GM23248 (cell line): ENCODE results near the gene SIAE. TPM values are rescaled to one million over a fixed set of nuclear protein-coding genes. Genes with fewer than 3 reads are reported as not detected.

Source experiments
- DNase-seq: peaks from one replicate; pipeline ENCODE4 v3.0.0-alpha.2; 2015
- H2AFZ ChIP-seq: fragments of 200-600 bp; sonication (generic); 2 replicates; pipeline ENCODE4 v1.6.1; 2016; ENCODE audit warnings: antibody characterized with exemption
- H3F3A ChIP-seq: fragments of 200-600 bp; sonication (generic); 2 replicates; pipeline ENCODE4 v1.6.1; 2016; ENCODE audit warnings: mild to moderate bottlenecking, antibody characterized with exemption, mixed run types; ENCODE audit not compliant: insufficient read depth
- H3K27ac ChIP-seq: fragments of 200-600 bp; sonication (generic); 2 replicates; pipeline ENCODE4 v1.5.1; 2016; ENCODE audit warnings: mild to moderate bottlenecking
- H3K27me3 ChIP-seq: fragments of 200-600 bp; sonication (generic); replicated peaks from 2 replicates; pipeline ENCODE4 v1.6.1; 2016; ENCODE audit warnings: mild to moderate bottlenecking; ENCODE audit not compliant: insufficient read depth
- H3K36me3 ChIP-seq: fragments of 200-600 bp; sonication (generic); 2 replicates; pipeline ENCODE4 v1.6.1; 2016; ENCODE audit warnings: low read depth, mild to moderate bottlenecking
- H3K4me1 ChIP-seq: fragments of 200-600 bp; sonication (generic); 2 replicates; pipeline ENCODE4 v1.6.1; 2016; ENCODE audit warnings: mild to moderate bottlenecking; ENCODE audit not compliant: insufficient read depth
- H3K4me2 ChIP-seq: fragments of 200-600 bp; sonication (generic); one replicate; pipeline ENCODE4 v1.6.1; 2016; ENCODE audit warnings: mild to moderate bottlenecking; ENCODE audit not compliant: unreplicated experiment
- H3K4me3 ChIP-seq: fragments of 200-600 bp; sonication (generic); 2 replicates; pipeline ENCODE4 v1.5.1; 2016; ENCODE audit warnings: mild to moderate bottlenecking
- H3K79me2 ChIP-seq: fragments of 200-600 bp; sonication (generic); 2 replicates; pipeline ENCODE4 v1.6.1; 2016; ENCODE audit warnings: mild to moderate bottlenecking; ENCODE audit not compliant: insufficient read depth
- H3K9ac ChIP-seq: fragments of 200-600 bp; sonication (generic); 2 replicates; pipeline ENCODE4 v1.6.1; 2016; ENCODE audit warnings: mild to moderate bottlenecking
- H3K9me2 ChIP-seq: fragments of 200-600 bp; sonication (generic); 2 replicates; pipeline ENCODE4 v1.6.1; 2016; ENCODE audit warnings: mixed run types, mild to moderate bottlenecking, moderate library complexity; ENCODE audit not compliant: insufficient read depth
- H3K9me3 ChIP-seq: fragments of 200-600 bp; sonication (generic); one replicate; pipeline ENCODE4 v1.6.1; 2017; ENCODE audit warnings: low read depth
- H4K20me1 ChIP-seq: fragments of 200-600 bp; sonication (generic); 2 replicates; pipeline ENCODE4 v1.6.0; 2016; ENCODE audit not compliant: insufficient read depth
- EZH2 ChIP-seq: fragments of 200-600 bp; sonication (generic); IDR thresholded peaks from 2 replicates; pipeline ENCODE4 v1.6.1; 2018; ENCODE audit warnings: antibody characterized with exemption, mild to moderate bottlenecking; ENCODE audit not compliant: insufficient read depth, poor library complexity, severe bottlenecking
- EZH2phosphoT487 ChIP-seq: fragments of 200-600 bp; sonication (generic); IDR thresholded peaks from 2 replicates; pipeline ENCODE4 v1.6.1; 2018; ENCODE audit warnings: antibody characterized with exemption, moderate library complexity, mild to moderate bottlenecking, low read depth; ENCODE audit not compliant: insufficient read depth
- WGBS, 2 experiments: methylation state at CpG; one replicate each; pipeline ENCODE4 v1.1.6; 2015 to 2017; ENCODE audit warnings: low lambda C conversion rate in 2 of 2, low coverage in 1 of 2; ENCODE audit errors: missing lambda C conversion rate in 2 of 2; 5-methylcytosine and 5-hydroxymethylcytosine counted together
- in situ Hi-C: fragments of 300-500 bp; cut with MboI; formaldehyde crosslinking; loops from 2 replicates; pipeline ENCODE4 v1.15.0; 2020
- polyA plus RNA-seq: library from polyadenylated mRNA; unstranded; fragments of >200 nt; fragmentation: Nextera tagmentation; extraction: Ambion mirVana; gene quantifications from 2 replicates; pipeline ENCODE4 v1.2.1, GENCODE V29; 2016
- total RNA-seq: library from RNA; depleted of rRNA; stranded (reverse); fragments of >200 nt; shearing (Covaris generic); gene quantifications from 2 replicates; pipeline ENCODE4 v1.2.3, GENCODE V29; 2014

SIAE gene
- total and polyA plus RNA-seq, 2 experiments from 2014 or later: 7.2 to 19.5 TPM

DNA sequence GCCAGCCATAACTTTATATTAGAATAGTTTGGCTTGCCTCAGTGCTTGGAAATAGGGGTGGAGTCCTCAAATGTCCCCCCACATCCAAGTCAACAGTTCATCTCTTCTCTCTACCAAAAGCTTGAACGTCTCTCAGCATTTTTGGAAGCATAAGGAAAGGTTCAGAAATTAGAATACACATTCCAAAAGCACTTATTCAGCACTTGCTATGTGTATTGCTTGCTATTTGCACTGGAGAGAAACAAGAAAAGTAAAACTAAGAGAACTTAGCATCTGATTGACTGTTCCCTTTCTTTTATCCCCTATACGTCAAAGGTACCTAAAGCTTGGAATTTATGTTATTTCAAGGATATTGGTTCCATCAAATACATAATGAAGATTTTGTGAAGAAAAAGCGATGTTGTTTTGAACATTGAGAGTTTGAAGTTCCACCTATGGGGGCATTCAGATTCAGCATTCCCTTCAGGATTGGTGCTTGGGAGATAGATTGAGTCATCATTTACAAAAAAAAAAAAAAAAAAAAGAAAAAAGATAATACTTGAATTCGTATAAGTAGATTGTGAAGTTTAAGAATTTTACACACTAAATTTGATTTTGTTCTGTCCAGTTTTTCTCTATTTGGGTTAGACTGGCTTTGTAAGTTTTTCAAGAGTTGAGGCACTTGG lies 49.5 kb downstream of the SIAE start:
- Histone ChIP-seq H3K9me2 (no peaks in the 10 kb centered on the region), H3K4me2 (peak overlapping the region; percentile 99), H3F3A (peaks cover 22% of the 10 kb centered on the region), H3K27me3 (no peaks in the 10 kb centered on the region), H3K9me3 (no peaks in the 10 kb centered on the region), H3K4me1 (peaks cover 13% of the 10 kb centered on the region), H3K79me2 (peaks cover 49% of the 10 kb centered on the region), H3K9ac (peak overlapping the region; percentile 98), H3K4me3 (peak overlapping the region; percentile 96), H4K20me1 (no peaks in the 10 kb centered on the region), H3K27ac (peak overlapping the region; percentile 98), H2AFZ (peak overlapping the region; percentile 97), H3K36me3 (peaks cover 26% of the 10 kb centered on the region)
- in situ Hi-C loops: no loop called here
- peak; percentile 55 for DNase-seq
- 29 to 34% methylated on average over 4 of the region's 4 CpGs for WGBS, 2 experiments
- TF ChIP-seq EZH2phosphoT487 (no peak), EZH2 (no peak)

DNA sequence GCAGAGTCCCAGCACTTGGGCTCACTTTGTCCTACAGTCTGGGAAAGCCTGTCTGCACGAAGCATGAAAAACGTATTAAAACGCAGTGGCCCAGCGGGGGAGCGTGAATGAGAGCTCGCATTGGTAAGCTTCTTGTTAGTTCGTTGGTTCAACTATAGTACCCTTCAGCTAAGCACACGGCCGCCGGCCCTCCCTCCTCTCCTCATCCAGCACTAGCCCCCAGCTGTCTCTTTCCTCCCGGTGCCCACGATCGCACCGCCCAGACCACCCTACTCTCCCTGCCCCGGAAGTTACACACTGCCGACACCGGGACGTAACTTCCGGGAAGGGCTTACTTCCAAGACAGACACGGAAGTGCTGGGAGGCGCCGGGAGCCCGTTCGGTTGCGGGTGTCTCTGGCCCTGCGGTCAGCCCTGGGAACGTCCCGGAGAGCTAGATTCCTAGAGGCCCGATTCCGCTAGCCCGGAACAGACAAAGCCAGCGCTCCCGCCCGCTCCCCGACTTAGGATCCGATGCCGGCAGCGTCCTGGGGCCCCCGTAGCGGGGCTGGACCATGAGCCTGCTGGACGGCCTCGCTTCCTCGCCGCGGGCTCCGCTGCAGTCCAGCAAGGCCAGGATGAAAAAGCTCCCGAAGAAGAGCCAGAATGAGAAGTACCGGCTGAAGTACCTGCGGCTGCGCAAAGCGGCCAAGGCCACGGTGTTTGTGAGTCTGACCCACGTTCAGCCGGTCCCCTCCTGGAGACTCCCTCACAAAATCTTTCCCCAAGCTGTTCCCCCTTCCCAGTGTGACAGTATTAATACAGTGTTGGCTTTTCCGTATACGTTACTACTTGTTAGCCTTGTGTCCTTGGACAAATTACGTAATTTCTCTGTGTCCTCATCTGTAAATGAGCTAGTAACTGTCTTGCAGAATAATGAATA lies 50.7 kb downstream of the SIAE start, which contains the start of gene TBRG1:
Gene TBRG1, plus strand, starts transcription at position 334 of the 921 bp plus-strand sequence. Its CDS starts 220 bp downstream, at position 554.
- H3K27me3 ChIP-seq: peaks cover 1% of the 10 kb centered on the region; the same call in 1 of the 2 replicates
- peak within 1 kb of the TSS; percentile 98 for H3K27ac ChIP-seq
- peaks cover 18% of the 10 kb centered on the region for H3K36me3 ChIP-seq
- DNase-seq: peak; percentile 94
- peak within 1 kb of the TSS; percentile 98 for H3K9ac ChIP-seq
- no peaks in the 10 kb centered on the region for H3K9me2 ChIP-seq
- H3K9me3 ChIP-seq: no peaks in the 10 kb centered on the region
- no peaks in the 10 kb centered on the region for H4K20me1 ChIP-seq
- peaks cover 46% of the 10 kb centered on the region for H3K79me2 ChIP-seq
- 2 to 3% methylated on average over 57 of the region's 57 CpGs for WGBS, 2 experiments
- peaks cover 22% of the 10 kb centered on the region for H3F3A ChIP-seq
- peak within 1 kb of the TSS; percentile 99 for H3K4me2 ChIP-seq
- H3K4me3 ChIP-seq: peak within 1 kb of the TSS; percentile 96
- no peak for TF ChIP-seq EZH2phosphoT487
- TF ChIP-seq EZH2: no peak
- peaks cover 13% of the 10 kb centered on the region for H3K4me1 ChIP-seq
- peak within 1 kb of the TSS; percentile 97 for H2AFZ ChIP-seq
- in situ Hi-C loops: no loop called here

- Histone ChIP-seq H3K27me3 (peaks cover 10% of the 10 kb centered on the region; the same call in 1 of the 2 replicates), H3K79me2 (peaks cover 7% of the 10 kb centered on the region), H4K20me1 (no peaks in the 10 kb centered on the region), H3K36me3 (no peaks in the 10 kb centered on the region), H3K4me1 (0 out of 2 replicates have a peak, but pooled peaks cover 3% of the 10 kb centered on the region), H3K4me3 (no peak overlapping the region), H3K4me2 (no peak overlapping the region), H3K27ac (no peak overlapping the region), H3F3A (peaks cover 19% of the 10 kb centered on the region), H3K9me3 (no peaks in the 10 kb centered on the region), H3K9ac (no peak overlapping the region), H3K9me2 (no peaks in the 10 kb centered on the region), H2AFZ (no peak overlapping the region)
- no peak for TF ChIP-seq EZH2phosphoT487
- no peak for TF ChIP-seq EZH2
- in situ Hi-C loops: no loop called here
- WGBS, 2 experiments: 37 to 47% methylated on average over 5 of the region's 5 CpGs
- DNase-seq: no peak
These were observed 54.7 kb downstream of the SIAE start for GRCh38 chr11:124618863-124619262.

GRCh38 chr11:124612567-124613246 lies 60.8 kb downstream of the SIAE start:
- in situ Hi-C loops: no loop called here
- no peak overlapping the region for H3K9ac ChIP-seq
- 67 to 70% methylated on average over 10 of the region's 10 CpGs for WGBS, 2 experiments
- H3K36me3 ChIP-seq: no peaks in the 10 kb centered on the region
- no peak for TF ChIP-seq EZH2
- no peak for TF ChIP-seq EZH2phosphoT487
- no peaks in the 10 kb centered on the region for H3K4me1 ChIP-seq
- no peak overlapping the region for H3K4me3 ChIP-seq
- no peaks in the 10 kb centered on the region for H3K9me3 ChIP-seq
- H2AFZ ChIP-seq: no peak overlapping the region
- DNase-seq: peak; percentile 14
- peaks cover 8% of the 10 kb centered on the region; the same call in 1 of the 2 replicates for H3K27me3 ChIP-seq
- H4K20me1 ChIP-seq: no peaks in the 10 kb centered on the region
- no peak overlapping the region for H3K4me2 ChIP-seq
- no peak overlapping the region for H3K27ac ChIP-seq
- no peaks in the 10 kb centered on the region for H3K79me2 ChIP-seq
- H3K9me2 ChIP-seq: no peaks in the 10 kb centered on the region
- no peaks in the 10 kb centered on the region for H3F3A ChIP-seq
